Jurkat, Clone E6-1 (cell line): Measurements from ENCODE around the gene MRPL34. TPM values are rescaled to one million over a fixed set of nuclear protein-coding genes. Genes with fewer than 3 reads are reported as not detected.
"Not testable (repeated sequence)": the region's sequence is repeated elsewhere in the genome, so short reads cannot be mapped to it uniquely, and the experiment has no call there.

Source experiments
- DNase-seq: peaks from one replicate; pipeline ENCODE4 v3.0.0-alpha.2; 2011; ENCODE audit warnings: low read depth, low spot score
- H3K4me3 ChIP-seq: 2 replicates; pipeline ENCODE4 v1.5.1; 2011; ENCODE audit warnings: mild to moderate bottlenecking, low read length, control low read depth, moderate library complexity
- polyA plus RNA-seq: library from polyadenylated mRNA; unstranded; fragments of >200 nt; gene quantifications from one replicate; pipeline ENCODE4 v1.2.1, GENCODE V29; 2012; ENCODE audit warnings: missing spikeins; ENCODE audit not compliant: insufficient read length, insufficient read depth

MRPL34 gene
- polyA plus RNA-seq = 152 TPM

- peak; percentile 99 for DNase-seq
- peak within 1 kb of the TSS; percentile 89 for H3K4me3 ChIP-seq
These were observed at the start of gene MRPL34 for GRCh38 chr19:17305517-17306284. MRPL34 (plus strand) TSS chr19:17305872; CDS start chr19:17305893, 21 bp downstream.

GRCh38 chr19:17256130-17256529, 49.5 kb upstream of the MRPL34 start:
- H3K4me3 ChIP-seq = no peak overlapping the region
- no peak for DNase-seq

- H3K4me3 ChIP-seq = no peak overlapping the region
- DNase-seq = no peak
These were observed 46.4 kb upstream of the MRPL34 start for GRCh38 chr19:17259118-17259780.

GRCh38 chr19:17259934-17260333, 45.7 kb upstream of the MRPL34 start:
- DNase-seq = no peak

GRCh38 chr19:17260842-17261325, 44.8 kb upstream of the MRPL34 start:
- no peak overlapping the region for H3K4me3 ChIP-seq
- DNase-seq = peak; percentile 84

More at GRCh38 chr19:17259934-17260333, 45.7 kb upstream of the MRPL34 start:
- no peak overlapping the region for H3K4me3 ChIP-seq

DNA sequence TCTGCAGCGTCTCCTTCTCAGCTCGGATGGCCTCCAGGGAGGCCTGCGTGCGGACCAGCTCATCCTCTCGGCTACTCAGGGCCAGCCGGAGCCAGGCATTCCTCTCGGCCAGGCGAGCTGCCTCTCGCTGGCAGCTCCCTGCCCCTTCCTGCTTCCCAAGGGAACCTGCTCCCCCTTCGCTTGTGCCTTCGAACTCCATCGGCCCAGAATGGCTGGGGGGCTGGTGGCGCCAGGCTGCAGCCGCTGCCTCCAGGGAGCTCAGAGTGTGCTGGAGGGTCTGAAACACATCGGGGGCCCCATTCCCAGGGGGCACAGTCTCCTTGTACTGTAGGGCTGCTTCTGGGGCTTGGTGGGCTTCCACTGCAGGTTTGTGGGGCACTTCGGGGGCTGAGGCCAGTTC, 43.1 kb upstream of the MRPL34 start:
- no peak for DNase-seq
- H3K4me3 ChIP-seq = no peak overlapping the region

- H3K4me3 ChIP-seq = no peak overlapping the region
These were observed 41.7 kb upstream of the MRPL34 start for GRCh38 chr19:17263712-17264640.

DNA sequence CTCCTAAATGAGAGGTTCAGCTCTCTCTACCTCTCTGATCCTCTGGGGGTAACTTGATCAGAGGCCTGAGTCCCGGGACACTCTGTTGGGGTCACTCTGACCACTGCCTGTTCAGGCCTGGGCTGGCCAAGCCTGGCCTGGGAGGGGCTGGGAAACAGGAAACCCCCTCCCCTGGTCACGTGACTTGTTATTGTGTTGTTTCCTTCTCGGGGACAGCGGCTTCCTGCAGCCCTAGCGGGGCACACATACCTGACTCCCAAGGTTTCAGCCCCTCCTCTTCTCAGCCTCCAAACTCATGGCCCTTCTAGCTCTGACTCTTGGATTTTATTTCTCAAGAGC, 41.1 kb upstream of the MRPL34 start, which contains the start of gene USHBP1:
TSS of gene USHBP1 (minus strand) at position 105 of the 339 bp plus-strand sequence. CDS start 446 bp downstream, outside the sequence.
- H3K4me3 ChIP-seq = no peak within 1 kb of the TSS
- no peak for DNase-seq

More at GRCh38 chr19:17263712-17264640, 41.7 kb upstream of the MRPL34 start:
- no peak for DNase-seq

DNA sequence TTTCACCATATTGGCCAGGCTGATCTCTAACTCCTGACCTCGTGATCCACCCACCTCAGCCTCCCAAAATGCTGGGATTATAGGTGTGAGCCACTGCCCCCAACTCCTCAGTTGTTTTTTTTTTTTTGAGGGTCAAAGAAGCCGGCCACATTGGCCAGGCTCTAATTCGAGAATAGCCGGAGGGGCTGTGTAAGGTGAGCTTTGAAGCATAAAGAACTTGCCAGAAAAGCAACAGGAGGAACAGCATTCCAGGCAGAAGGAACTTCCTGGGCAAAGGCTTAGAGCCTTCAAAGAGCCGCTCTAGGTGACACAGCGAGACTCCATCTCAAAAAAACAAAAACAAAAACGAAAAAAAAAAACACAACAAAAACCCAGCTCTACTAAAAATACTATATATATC, 39.6 kb upstream of the MRPL34 start:
- no peak for DNase-seq
- no peak overlapping the region for H3K4me3 ChIP-seq

- no peak for DNase-seq
- H3K4me3 ChIP-seq = no peak overlapping the region
These were observed 39.1 kb upstream of the MRPL34 start for GRCh38 chr19:17266589-17266974.

GRCh38 chr19:17266975-17267788, 38.5 kb upstream of the MRPL34 start, which contains the start of gene BABAM1:
BABAM1 (plus strand) TSS chr19:17267443; CDS start chr19:17268807, 1,364 bp downstream.
- DNase-seq = peak; percentile 99

DNA sequence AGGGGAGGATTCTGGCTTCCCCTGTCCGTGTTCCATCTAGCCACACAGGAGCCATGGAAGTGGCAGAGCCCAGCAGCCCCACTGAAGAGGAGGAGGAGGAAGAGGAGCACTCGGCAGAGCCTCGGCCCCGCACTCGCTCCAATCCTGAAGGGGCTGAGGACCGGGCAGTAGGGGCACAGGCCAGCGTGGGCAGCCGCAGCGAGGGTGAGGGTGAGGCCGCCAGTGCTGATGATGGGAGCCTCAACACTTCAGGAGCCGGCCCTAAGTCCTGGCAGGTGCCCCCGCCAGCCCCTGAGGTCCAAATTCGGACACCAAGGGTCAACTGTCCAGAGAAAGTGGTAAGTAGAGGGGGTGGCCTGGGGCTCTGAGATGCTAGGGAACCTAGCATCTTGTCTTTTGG, 36.9 kb upstream of the MRPL34 start:
- H3K4me3 ChIP-seq = no peak overlapping the region
- DNase-seq = no peak

More at GRCh38 chr19:17266975-17267788, 38.5 kb upstream of the MRPL34 start, which contains the start of gene BABAM1:
- H3K4me3 ChIP-seq = peak within 1 kb of the TSS; percentile 99

DNA sequence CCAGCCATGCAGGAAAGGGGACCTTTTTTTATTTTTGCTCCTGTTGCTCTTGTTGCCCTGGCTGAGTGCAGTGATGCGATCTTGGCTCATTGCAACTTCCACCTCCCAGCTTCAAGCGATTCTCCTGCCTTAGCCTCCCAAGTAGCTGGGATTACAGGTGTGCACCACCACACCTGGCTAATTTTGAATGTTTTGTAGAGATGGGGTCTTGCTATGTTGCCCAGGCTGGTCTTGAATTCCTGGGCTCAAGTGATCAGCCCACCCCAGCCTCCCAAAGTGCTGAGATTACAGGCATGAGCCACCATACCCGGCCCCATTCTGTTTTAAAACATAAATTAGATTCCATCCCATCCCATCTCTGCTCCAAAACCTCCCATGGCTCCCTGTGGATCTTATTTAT, 30.8 kb upstream of the MRPL34 start:
- not testable (repeated sequence) for DNase-seq, H3K4me3 ChIP-seq

DNA sequence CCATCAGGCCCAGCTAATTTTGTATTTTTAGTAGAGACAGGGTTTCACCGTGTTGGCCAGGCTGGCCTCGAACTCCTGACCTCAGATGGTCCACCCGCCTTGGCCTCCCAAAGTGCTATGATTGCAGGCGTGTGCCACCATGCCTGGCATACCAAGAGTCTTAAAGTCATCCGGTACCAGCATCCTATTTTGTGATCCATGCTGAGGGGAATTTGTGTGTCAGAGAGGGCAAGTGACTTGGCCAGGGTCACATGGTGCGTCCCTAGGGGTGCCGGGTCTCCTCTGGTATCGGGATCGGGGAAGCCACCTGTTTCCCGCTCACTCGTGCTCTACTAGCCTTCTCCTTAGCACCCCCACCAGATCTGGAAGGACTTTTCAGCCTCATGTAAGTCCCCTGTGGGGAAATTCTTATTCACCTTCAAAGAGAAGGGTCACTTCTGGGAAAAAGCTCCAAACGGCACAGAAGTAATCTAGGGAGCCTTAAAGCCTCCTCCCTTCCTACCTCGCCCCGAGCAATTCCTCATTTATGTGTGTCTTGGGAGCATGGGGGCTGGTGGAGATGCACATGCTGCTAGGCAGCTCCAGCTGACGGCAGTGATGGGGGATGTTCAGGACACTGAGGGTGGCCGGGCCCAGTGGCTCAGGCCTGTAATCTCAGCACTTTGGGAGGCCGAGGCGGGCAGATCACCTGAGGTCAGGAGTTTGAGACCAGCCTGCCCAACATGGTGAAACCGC, 30.1 kb upstream of the MRPL34 start:
- no peak overlapping the region for H3K4me3 ChIP-seq
- no peak for DNase-seq

GRCh38 chr19:17279436-17279835, 26.2 kb upstream of the MRPL34 start:
- no peak overlapping the region for H3K4me3 ChIP-seq
- DNase-seq = no peak

GRCh38 chr19:17281391-17282304, 24.0 kb upstream of the MRPL34 start, which contains the start of gene ANKLE1:
ANKLE1 (plus strand) TSS chr19:17281901; CDS start chr19:17281921, 20 bp downstream.
- DNase-seq = no peak
- peak within 1 kb of the TSS; percentile 60 for H3K4me3 ChIP-seq
